Stimulated activated CD8-positive, alpha-beta memory T cell treated with anti-CD3 and anti-CD28 coated beads, Interleukin-15, amount 100 ng/mL, for 48 hours (primary cell): ENCODE data around the gene P4HA2.

Experiments used
- DNase-seq, 2 donors: peaks; one replicate each; pipeline ENCODE4 v3.0.0-alpha.2; 2020; ENCODE audit warnings: low read depth in 2 of 2

P4HA2 gene

GRCh38 chr5:132250547-132250946 lies 22.9 kb upstream of the P4HA2 start:
- no peak for DNase-seq

DNA sequence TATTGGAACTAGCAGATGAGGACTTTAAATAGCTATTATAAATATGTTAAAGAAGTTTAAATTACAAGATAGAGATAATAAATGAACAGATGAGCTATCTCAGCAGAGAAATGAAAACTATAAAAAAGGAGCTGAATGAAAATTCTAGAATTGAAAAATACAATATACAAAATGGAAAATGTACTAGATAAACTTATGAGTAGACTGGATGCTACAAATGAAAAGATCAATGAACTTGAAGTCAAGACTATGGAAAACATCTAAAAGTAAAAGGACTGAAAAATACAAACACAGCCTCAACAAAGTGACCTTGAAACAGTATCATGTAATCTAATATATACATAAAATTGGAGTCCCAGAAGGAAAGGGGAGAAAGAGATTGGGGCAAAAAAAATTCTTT lies 19.2 kb upstream of the P4HA2 start:
- DNase-seq, result no peak

DNA sequence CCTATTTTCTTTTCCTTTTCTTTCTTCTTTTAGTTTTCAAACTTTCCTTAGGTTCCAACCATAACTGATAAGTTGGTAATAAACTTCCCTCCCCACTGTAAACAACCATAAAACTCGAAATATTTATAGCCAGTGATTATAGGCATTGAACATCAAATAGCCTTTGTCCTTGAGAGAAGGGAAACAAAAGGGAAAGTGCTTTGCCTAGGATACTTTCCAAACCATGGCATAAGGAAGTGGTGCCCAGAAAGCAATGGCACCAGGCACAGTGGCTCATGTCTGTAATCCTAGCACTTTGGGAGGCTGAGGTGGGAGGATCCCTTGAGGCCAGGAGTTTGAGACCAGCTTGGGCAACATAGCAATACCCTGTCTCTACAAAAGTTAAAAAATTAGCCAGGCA lies 17.9 kb upstream of the P4HA2 start:
- DNase-seq, result no peak

DNA sequence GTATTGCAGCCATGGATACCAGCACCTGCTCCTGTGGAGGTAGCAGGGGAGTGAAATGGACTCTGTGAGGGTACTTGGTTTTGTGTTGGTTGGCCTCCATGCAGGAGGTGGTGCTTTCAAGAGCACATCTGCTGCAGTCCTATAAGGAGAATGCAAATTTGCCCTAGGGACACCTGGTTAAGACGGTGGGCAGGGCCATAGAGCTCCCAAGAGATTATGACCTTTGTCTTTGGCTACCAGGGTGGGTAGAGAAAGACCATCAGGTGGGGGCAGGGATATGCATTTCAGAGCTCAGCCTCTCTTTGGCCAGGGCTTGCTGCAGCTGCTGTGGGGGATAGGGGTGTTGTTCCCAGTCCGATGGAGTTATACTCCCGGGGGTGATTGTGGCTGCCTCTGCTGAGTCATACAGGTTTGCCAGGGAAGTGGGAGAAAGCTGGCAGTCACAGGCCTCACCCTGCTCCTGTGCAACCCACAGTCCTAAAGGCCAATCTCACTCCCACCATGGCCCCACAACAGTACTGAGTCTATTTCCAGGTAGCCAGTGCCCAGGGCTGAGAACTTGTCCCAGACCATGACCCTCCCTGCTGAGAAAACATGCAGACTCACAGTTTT lies 15.8 kb upstream of the P4HA2 start:
- no peak for DNase-seq

- DNase-seq, result no peak
Observed at GRCh38 chr5:132239776-132240175, 12.1 kb upstream of the P4HA2 start.

- DNase-seq, result no peak
Observed at GRCh38 chr5:132238901-132239500, 11.3 kb upstream of the P4HA2 start.

- peak; percentile 61 to 67 for DNase-seq
Observed at GRCh38 chr5:132238169-132238744, 10.6 kb upstream of the P4HA2 start.

- DNase-seq, result no peak
Observed at GRCh38 chr5:132237670-132238069, 10.0 kb upstream of the P4HA2 start.

DNA sequence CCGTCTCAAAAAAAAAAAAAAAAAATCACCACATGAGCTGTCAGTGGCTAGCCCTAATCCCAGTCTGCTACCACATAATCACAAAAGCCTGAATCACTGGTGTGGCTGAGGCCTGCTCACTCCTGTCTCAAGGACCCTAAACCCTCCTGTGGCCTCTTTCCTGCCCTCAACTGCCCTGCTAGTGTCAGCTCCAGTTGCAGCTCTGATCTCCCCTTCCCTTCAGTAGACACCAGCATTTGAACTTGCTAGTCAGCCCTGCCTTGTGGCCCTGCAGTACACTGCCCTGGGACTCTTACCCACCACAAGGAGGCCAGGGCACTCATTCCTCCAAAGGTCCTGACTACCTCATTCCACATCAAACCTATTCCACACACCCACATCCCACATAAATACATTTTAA lies 9.5 kb upstream of the P4HA2 start:
- DNase-seq, result no peak

- DNase-seq, result no peak
Observed at GRCh38 chr5:132235340-132235739, 7.7 kb upstream of the P4HA2 start.

DNA sequence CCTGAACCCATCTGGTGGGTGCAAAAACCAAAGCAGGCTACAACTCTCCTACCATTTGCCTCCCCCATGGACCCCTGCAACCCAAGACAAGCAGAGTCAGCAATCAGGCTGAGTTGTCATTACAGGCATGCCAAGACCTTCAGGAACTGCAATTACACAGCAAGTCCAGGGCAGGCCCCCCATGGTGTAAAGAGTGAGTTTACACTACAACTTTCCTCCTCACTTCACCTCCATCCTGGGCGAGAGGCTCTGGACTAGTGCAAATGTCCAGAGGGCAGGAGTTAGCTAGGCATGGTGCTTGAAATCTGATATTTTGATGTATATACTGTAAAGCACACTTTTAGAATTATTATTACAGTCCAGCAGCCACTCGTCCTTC lies 7.0 kb upstream of the P4HA2 start:
- no peak for DNase-seq

GRCh38 chr5:132233811-132234683 lies 6.4 kb upstream of the P4HA2 start:
- no peak for DNase-seq

- no peak for DNase-seq
Observed at GRCh38 chr5:132233081-132233480, 5.4 kb upstream of the P4HA2 start.

DNA sequence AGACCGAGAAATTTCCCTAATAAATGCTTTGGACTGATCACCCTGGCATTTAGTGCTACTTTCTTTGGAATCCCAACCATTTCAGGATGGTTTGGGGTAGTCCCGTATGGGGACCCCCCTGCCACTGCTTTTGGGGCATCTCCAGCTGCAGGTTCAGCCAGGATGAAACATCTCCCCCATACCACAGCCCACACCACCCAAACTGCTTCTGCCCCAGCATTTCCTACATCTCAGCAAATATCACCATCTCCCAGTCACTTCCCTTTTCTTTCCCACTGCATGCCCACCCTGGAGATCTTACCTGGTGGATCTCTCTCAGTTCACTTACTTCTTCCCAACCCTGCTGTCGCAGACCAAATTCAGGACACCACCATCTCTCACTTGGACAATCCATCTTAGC lies 4.8 kb upstream of the P4HA2 start:
- no peak for DNase-seq

DNA sequence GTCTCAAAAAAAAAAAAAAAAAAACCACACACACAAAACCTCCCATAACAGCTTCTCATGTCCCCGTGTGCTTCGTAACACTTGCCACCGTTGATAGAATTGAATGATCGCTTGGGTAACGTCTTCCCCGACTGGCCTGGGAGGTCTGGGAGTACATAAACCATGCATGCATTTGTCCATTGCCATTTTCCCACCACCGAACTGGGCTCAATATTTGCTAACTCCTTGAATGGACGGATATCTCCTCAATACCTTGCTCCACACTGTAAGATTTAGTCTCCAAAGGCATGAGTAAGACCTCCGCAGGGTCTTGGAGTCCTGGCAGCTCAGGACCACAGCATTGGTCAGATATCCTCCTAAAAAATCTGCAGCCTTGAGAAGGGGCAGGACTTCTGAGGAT lies 3.2 kb upstream of the P4HA2 start:
- no peak for DNase-seq

DNA sequence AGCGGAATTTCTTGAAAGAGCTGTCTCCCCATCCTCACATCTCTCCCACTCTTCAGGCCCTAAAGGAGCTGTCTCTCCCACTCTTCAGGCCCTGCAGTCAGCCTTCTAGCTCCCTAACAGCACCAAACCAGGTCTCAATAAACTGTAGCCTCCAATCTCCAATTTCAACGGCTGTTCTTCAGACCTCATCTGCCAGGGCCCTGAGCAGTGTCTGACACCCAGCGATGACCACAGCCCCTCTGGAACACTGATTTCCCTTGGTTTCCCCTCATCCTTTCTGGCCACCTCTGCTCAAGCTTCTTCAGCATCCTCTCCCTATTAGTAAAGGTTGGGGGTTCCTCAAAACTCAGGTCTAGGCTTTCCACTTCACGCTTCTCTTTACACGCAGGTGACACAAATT lies 1.6 kb upstream of the P4HA2 start:
- DNase-seq, result no peak

- no peak for DNase-seq
Observed at GRCh38 chr5:132228241-132229035, 785 bp upstream of the P4HA2 start.

DNA sequence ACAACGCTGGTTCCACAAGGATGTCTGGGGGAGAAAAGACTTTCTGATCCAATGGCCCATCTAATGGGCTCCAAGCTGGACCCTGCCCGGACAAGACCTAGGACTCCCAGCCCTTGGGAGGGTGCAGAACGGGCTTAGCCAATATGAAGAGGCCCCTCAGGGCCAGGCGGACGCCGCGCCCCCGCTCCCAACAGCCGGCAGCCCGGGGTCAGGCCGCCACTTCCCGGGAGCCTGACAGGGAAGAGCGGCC lies 493 bp downstream of the P4HA2 start:
- DNase-seq, result no peak

DNA sequence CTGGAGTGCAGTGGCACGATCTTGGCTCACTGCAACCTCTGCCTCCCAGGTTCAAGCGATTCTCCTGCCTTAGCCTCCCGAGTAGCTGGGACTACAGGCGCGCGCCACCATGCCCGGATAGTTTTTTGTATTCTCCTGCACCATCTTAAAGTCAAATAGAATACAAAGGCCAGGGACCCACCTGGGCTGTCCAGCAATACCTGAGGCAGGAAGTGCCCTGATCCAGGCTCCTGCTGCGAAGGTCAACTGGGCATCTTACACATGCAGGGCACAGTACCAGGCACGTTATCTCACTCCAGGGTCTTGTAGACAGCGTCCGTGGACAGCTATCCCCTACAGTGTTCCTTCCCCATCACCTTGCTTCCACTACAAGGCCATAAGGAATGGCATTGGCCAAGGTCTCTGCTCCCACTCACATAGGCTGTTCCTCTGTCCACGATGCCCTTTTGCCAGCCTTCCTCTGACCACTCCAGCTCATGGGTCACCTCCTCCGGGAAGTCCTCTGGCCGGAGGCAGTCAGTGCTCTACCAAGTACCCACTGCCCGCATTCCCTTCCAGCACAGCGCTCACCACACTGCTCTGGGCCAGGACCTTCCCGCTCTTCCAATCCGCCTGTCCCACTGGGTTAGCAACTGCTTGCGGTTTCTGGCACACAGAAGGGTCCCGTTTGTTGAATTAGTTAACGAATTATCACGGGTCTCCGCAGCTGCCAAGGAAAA lies 978 bp downstream of the P4HA2 start:
- DNase-seq, result no peak

- DNase-seq, result peak in 1 of 2 donors; percentile 26
Observed at GRCh38 chr5:132225165-132226032, 2.3 kb downstream of the P4HA2 start.

DNA sequence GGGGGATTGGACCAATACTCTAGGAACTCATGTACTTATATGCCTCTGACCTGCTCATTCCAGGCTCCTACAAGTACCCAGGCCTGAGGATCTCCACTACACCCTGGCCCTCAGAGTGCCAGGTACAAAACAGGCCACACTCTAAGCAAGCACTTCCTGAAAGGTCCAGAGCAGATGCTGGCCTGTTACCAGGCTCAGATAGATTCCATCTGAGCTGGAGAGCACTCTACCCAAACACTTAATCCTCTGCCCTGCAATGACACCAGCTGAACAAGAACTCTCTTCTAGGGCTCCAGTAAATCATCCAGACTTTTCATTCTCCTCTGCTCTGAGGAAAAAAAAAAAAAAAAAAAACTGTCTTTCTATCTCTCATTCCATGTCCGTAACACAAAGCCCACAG lies 2.9 kb downstream of the P4HA2 start:
- no peak for DNase-seq
